NCI-H2029 treated with DMSO at 0.1 percent for 48 hours (cell line): Measurements from ENCODE around the gene BRMS1.

ENCODE experiments used
- DNase-seq: peaks from one replicate; lab custom pipeline; 2025; lab: John Stamatoyannopoulos, UW

The BRMS1 gene

GRCh38 chr11:66336234-66337102, 8.4 kb downstream of the BRMS1 start, which contains the start of gene RIN1:
RIN1 (minus strand) TSS chr11:66336434; CDS start chr11:66336402, 32 bp downstream.
- DNase-seq, result no peak

DNA sequence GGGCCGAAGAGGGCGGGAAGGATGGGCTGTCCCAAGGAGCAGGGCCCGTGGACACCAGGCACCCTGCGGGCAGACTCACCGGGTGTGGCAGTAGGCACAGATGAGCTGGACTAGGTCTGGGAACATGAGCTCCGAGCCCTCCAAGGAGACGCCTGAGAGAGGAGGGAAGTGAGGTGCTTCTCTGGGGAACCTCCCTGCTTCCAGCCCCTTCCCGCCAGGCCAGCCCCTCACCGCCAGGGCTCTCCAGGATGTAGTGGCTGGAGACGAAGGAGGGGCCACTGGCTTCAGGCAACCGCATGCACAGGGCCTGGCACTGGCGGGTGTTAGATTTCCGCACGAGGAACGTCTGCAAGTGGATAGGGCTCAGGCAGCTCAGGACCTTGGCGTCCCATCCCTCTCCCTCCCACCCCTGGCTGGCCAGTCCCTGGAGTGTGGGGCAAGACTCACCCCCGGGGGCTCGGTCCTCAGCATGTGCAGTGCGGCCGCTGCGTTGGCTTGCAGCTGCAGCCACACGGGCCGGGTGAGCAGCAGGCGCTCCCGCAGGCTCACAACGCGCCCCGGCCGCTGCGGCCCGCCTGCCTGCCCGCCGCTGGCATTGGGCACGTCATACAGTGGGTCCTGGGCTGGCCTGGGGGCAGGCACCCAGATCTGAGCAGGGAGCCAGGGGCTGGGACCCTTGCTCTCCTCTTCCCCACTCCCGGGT, 9.2 kb downstream of the BRMS1 start:
- DNase-seq, result no peak

- DNase-seq, result no peak
These were observed 10.1 kb downstream of the BRMS1 start for GRCh38 chr11:66334605-66335442.

DNA sequence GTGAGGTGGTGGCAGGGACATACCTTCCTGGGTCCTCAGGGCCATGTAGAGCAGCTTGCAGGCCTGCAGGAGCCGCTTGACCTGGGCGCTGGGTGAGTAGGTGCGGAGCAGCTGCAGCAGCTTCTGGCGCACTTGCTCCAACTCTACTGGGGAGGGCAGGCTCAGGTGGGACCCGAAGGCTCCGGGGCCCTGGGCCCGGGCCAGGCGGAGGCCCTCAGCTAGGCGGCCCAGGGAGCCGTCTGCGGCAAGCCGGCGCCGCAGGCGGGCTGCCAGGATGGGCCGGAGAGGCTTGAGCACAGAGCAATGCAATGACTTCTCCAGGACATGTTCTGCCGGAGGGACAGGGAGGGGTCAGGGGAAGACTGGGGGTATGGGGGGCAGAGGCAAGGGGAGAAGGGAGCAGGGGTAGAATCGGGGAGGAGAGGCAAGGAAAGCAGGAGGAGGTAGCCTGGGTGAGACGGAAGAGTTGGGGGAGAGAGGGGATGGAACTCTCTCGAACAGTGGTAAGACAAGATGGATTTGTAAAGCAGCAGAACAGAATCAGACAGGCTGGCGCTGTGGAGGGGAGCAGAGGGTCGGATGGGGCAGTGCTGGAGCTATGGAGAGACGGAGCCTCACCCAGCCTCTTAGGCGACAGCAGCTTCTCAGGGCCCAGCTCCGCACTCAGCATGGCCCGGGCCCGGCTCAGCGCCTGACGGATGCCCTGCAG, 10.9 kb downstream of the BRMS1 start:
- no peak for DNase-seq

- DNase-seq, result no peak
These were observed 11.6 kb downstream of the BRMS1 start for GRCh38 chr11:66333220-66333877.

DNA sequence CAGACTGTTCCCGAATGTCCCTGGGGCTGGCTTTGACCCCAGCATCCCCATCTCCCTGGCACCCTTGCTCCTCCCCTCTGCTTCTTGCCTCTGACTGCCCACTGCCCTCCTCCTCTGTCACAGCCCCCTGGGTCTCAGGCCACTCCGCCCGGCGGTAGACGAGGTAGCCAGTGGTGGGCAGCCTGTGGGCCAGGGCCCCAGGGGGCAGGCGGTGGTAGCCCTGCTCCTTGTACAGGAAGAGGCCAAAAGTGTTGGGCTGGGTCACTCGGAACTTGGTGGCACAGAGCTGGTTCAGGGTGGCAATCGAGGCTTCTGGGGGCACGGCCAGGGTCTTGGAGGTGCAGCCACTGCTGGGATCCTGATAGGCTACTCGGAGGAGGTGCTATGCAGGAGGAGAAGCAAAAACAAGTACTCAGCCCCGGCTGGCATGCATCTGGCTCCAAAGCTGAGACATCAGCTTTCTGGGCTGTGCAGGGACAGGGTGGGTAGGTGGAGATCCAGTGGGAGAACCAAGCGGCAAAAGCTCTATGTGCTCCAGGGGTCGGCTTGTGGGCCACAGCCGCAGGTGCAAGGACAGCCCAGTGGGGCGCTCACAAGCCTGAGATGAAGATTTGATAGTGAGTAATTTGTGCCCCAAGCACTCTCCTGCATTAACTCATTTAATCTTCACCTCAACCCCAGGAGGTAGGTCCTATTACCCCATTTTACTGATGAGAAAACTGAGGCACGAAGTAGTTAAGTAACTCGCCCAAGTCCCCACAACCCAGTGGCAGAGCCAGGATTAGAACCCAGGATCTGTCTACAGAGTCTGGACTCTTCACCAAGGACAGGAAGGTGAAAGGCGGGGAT, 12.3 kb downstream of the BRMS1 start:
- DNase-seq, result no peak

DNA sequence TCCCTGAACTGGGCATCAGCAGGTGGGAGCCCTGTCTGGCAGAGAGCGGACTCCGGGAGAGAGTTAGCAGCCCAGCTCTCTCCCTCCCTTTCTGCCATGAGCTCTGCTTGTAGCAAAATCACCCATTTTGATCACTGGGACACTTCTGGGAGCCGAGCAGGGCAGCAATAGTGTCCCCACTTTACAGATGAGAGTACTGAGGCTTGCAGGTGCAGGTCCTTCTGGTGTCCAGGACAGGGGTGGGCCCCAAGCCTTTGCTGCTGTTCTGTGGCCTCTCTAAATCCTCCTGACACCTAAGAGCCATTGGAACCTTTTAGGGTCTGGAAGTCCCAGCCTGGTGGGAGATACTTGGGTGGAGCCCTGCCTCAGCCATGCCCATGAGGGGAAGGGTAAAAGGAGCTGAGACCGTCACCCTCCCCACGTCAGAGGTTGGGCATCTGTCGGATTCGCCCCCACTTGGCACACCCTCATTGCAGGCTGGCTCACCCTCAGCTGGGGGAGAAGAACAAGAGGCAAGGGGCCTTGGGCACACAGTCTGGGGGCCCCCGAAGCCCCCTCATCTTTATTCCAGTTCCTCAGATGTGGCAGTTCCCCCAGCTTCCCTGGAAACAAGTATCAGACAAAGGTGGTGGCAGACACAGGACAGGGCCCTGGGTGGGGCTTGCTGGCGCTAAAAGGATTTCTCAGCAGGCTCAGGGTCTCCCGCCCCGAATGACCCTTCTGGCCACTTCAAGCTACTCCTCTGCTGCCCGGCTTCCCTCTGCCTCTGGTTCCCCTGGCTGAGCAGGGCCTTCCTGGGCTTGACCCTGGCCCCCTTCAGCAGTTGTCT, 13.1 kb downstream of the BRMS1 start:
- no peak for DNase-seq

- no peak for DNase-seq
These were observed 14.0 kb downstream of the BRMS1 start for GRCh38 chr11:66330931-66331330.

- DNase-seq, result no peak
These were observed 15.7 kb downstream of the BRMS1 start for GRCh38 chr11:66329165-66329673.

GRCh38 chr11:66328302-66329144, 16.4 kb downstream of the BRMS1 start:
- peak; percentile 47 for DNase-seq

- no peak for DNase-seq
These were observed 16.9 kb downstream of the BRMS1 start for GRCh38 chr11:66328031-66328301.

DNA sequence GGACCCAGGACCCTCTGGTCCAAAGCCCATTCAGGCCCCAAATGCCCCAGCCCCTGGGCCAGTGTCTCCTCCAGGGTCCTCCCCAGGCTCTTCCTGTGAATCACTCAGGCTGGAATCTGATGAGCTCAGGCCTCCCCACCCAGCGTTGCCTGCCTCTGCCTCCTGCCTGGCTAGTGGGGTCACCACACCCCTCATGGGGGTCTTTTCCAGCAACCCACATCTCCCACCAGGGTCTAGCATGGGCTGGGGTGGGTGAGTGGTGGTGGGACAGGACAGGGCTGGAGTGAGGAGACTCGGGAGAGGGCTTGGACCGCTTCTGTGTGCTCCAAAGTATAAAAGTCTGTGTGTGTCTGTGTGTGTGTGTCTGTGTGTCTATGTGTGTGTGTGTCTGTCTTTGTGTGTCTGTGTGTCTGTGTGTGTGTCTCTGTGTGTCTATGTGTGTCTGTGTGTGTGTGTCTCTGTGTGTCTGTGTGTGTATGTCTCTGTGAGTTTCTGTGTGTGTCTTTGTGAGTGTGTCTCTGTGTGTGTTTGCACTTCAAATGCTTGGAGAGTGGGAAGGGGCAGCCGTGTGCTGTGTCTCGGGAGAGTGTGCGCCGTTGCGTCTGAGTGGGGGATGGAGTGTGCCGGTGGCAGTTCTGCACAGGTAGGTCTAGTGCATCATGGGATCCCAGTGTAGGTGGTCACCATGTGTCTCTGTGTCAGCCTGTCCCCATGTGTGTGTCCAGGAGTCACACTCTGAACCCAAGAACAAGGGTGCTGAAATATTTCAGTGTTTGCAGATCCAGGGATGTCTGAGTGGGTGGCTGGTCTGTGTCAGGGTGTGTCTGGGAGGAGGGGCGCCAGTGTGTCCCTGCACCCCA, 17.5 kb downstream of the BRMS1 start:
- no peak for DNase-seq

- no peak for DNase-seq
These were observed 18.4 kb downstream of the BRMS1 start for GRCh38 chr11:66326261-66327111.

DNA sequence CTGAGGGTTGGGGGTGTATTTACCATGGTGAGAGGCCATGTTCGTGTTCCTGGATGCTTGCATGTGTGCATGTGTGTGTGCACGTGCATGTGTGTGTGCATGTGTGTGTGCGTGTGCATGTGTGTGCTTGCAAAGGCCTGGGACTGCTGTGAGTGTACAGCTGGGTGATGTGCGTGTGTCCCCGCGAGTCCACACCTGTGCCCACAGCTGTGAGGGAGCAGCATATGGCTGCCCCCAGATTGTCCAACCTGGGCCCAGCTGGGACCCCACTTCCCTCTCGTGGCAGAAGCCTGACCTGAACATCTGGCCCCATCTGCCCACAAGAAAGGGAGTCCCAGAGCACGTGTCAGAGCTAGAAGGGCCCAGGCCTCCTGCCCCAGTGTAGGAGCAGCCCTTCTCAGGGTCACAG, 19.6 kb downstream of the BRMS1 start:
- DNase-seq, result no peak

DNA sequence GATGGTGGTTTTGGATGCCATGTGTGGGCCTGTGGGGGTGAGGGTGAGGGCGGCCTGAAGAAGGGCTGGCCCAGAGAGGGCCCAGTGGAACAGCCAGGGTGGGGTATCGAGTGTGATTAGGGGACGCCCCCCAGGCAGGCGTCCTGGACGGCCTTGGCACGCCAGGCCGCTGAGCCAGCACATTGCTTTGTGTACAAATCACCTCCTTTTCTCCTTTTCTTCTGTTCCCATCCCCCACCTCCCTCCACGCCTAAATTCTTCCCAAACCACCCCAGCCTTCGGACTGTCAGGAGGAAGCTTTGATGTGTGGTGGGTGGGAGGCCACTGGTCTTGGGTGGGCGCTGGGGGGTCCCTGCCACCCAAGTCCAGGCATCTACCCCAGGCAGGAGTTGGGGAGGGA, 20.2 kb downstream of the BRMS1 start:
- DNase-seq, result no peak

- DNase-seq, result no peak
These were observed 21.2 kb downstream of the BRMS1 start for GRCh38 chr11:66323684-66324083.
